ENCODE results near the gene PTPRD.
"Not testable (repeated sequence)": the region's sequence is repeated elsewhere in the genome, so short reads cannot be mapped to it uniquely, and the experiment has no call there.

PTPRD gene

GRCh38 chr9:9319007-9319406, 1293.8 kb downstream of the PTPRD start:
- DNase-seq (ENCODE audit: low read depth in 2 of 2), result no peak

GRCh38 chr9:9310743-9311142, 1302.1 kb downstream of the PTPRD start:
- DNase-seq (ENCODE audit: low read depth in 2 of 2), result not testable (repeated sequence)

GRCh38 chr9:9305600-9305999, 1307.2 kb downstream of the PTPRD start:
- DNase-seq (ENCODE audit: low read depth in 2 of 2), result no peak

GRCh38 chr9:9299134-9299533, 1313.7 kb downstream of the PTPRD start:
- DNase-seq (ENCODE audit: low read depth in 2 of 2), result no peak

GRCh38 chr9:9286001-9286400, 1326.8 kb downstream of the PTPRD start:
- no peak for DNase-seq (ENCODE audit: low read depth in 2 of 2)

GRCh38 chr9:9284201-9284600, 1328.6 kb downstream of the PTPRD start:
- DNase-seq (ENCODE audit: low read depth in 2 of 2), result no peak

- no peak for DNase-seq (ENCODE audit: low read depth in 2 of 2)
These were observed 1329.4 kb downstream of the PTPRD start for GRCh38 chr9:9283159-9283986.

- no peak for DNase-seq (ENCODE audit: low read depth in 2 of 2)
These were observed 1337.2 kb downstream of the PTPRD start for GRCh38 chr9:9275601-9276000.

GRCh38 chr9:9257999-9258498, 1354.8 kb downstream of the PTPRD start:
- DNase-seq (ENCODE audit: low read depth in 2 of 2), result no peak

- no peak for DNase-seq (ENCODE audit: low read depth in 2 of 2)
These were observed 1366.1 kb downstream of the PTPRD start for GRCh38 chr9:9246726-9247125.

GRCh38 chr9:9231946-9232345, 1380.9 kb downstream of the PTPRD start:
- no peak for DNase-seq (ENCODE audit: low read depth in 2 of 2)

GRCh38 chr9:9229269-9229668, 1383.5 kb downstream of the PTPRD start:
- DNase-seq (ENCODE audit: low read depth in 2 of 2), result no peak

GRCh38 chr9:9223175-9223574, 1389.6 kb downstream of the PTPRD start:
- DNase-seq (ENCODE audit: low read depth in 2 of 2), result no peak

GRCh38 chr9:9222730-9223129, 1390.1 kb downstream of the PTPRD start:
- DNase-seq (ENCODE audit: low read depth in 2 of 2), result no peak

- DNase-seq (ENCODE audit: low read depth in 2 of 2), result no peak
These were observed 1395.9 kb downstream of the PTPRD start for GRCh38 chr9:9216934-9217333.

- no peak for DNase-seq (ENCODE audit: low read depth in 2 of 2)
These were observed 1397.8 kb downstream of the PTPRD start for GRCh38 chr9:9215050-9215449.

GRCh38 chr9:9214066-9214465, 1398.7 kb downstream of the PTPRD start:
- no peak for DNase-seq (ENCODE audit: low read depth in 2 of 2)

GRCh38 chr9:9212963-9213362, 1399.8 kb downstream of the PTPRD start:
- no peak for DNase-seq (ENCODE audit: low read depth in 2 of 2)

GRCh38 chr9:9202276-9202675, 1410.5 kb downstream of the PTPRD start:
- DNase-seq (ENCODE audit: low read depth in 2 of 2), result no peak

GRCh38 chr9:9186086-9186485, 1426.7 kb downstream of the PTPRD start:
- no peak for DNase-seq (ENCODE audit: low read depth in 2 of 2)

- no peak for DNase-seq (ENCODE audit: low read depth in 2 of 2)
These were observed 1430.4 kb downstream of the PTPRD start for GRCh38 chr9:9182431-9182830.

GRCh38 chr9:9177081-9177480, 1435.7 kb downstream of the PTPRD start:
- no peak for DNase-seq (ENCODE audit: low read depth in 2 of 2)

GRCh38 chr9:9174358-9174757, 1438.4 kb downstream of the PTPRD start:
- no peak for DNase-seq (ENCODE audit: low read depth in 2 of 2)

GRCh38 chr9:9173264-9173663, 1439.5 kb downstream of the PTPRD start:
- no peak for DNase-seq (ENCODE audit: low read depth in 2 of 2)
